Parathyroid adenoma (tissue), 2 donors: ENCODE data around the gene YWHAQ.

ENCODE experiments used
- H2AFZ ChIP-seq: fragments of 300-600 bp; sonication (generic); one replicate; pipeline ENCODE4 v1.7.0; 2017; ENCODE audit warnings: antibody characterized with exemption, mild to moderate bottlenecking
- H3K27ac ChIP-seq: fragments of 300-600 bp; sonication (generic); one replicate; pipeline ENCODE4 v1.7.0; 2017
- H3K27me3 ChIP-seq: fragments of 300-600 bp; sonication (generic); one replicate; pipeline ENCODE4 v1.7.0; 2017; ENCODE audit warnings: low read length; ENCODE audit not compliant: control insufficient read depth, insufficient read depth
- H3K36me3 ChIP-seq: fragments of 300-600 bp; sonication (generic); one replicate; pipeline ENCODE4 v1.7.0; 2017; ENCODE audit warnings: low read length; ENCODE audit not compliant: control insufficient read depth, insufficient read depth
- H3K4me1 ChIP-seq: fragments of 300-600 bp; sonication (generic); one replicate; pipeline ENCODE4 v1.7.0; 2017; ENCODE audit warnings: control low read depth
- H3K4me2 ChIP-seq: fragments of 300-600 bp; sonication (generic); one replicate; pipeline ENCODE4 v1.7.0; 2017; ENCODE audit warnings: low read length
- H3K4me3 ChIP-seq: fragments of 300-600 bp; sonication (generic); one replicate; pipeline ENCODE4 v1.7.0; 2017; ENCODE audit warnings: low read depth, low read length
- H3K79me2 ChIP-seq: fragments of 300-600 bp; sonication (generic); one replicate; pipeline ENCODE4 v1.7.0; 2017; ENCODE audit warnings: control low read depth
- H3K9ac ChIP-seq: fragments of 300-600 bp; sonication (generic); one replicate; pipeline ENCODE4 v1.7.0; 2017; ENCODE audit warnings: mild to moderate bottlenecking
- H3K9me3 ChIP-seq: fragments of 300-600 bp; sonication (generic); one replicate; pipeline ENCODE4 v1.7.0; 2017; ENCODE audit warnings: low read length; ENCODE audit not compliant: control insufficient read depth
- TF ChIP-seq, protein P1 (sequence below): fragments of 300-600 bp; sonication (generic); IDR thresholded peaks from one replicate; pipeline ENCODE4 v1.7.0; 2017; ENCODE audit warnings: antibody characterized with exemption, mild to moderate bottlenecking
- donor health status: primary hyperparathyroidism.

Gene YWHAQ

DNA sequence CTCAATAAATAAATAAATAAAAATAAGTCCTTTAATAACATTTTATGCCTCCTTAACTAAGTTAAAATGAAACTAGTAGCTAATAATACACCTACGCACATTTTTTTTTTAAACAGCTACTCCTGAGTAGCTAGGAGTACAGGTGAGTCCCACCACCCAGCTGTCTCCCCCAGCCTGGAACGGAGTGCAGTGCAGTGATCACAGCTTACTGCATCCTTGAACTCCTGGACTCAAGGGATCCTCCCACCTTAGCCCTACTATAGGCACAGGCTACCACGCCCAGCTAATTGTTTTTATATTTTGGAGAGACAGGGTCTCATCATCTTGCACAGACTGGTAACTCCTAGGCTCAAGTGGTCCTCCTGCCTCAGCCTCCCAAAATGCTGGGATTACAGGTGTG, 28.4 kb downstream of the YWHAQ start:
- H3K79me2 ChIP-seq, result peaks cover 45% of the 10 kb centered on the region
- H3K4me1 ChIP-seq, result no peaks in the 10 kb centered on the region
- H3K36me3 ChIP-seq, result no peaks in the 10 kb centered on the region
- no peaks in the 10 kb centered on the region for H3K9me3 ChIP-seq
- no peak overlapping the region for H2AFZ ChIP-seq
- H3K9ac ChIP-seq, result no peak overlapping the region
- H3K27me3 ChIP-seq, result no peaks in the 10 kb centered on the region
- H3K27ac ChIP-seq, result no peak overlapping the region
- H3K4me3 ChIP-seq, result no peak overlapping the region
- TF ChIP-seq, protein P1, sequence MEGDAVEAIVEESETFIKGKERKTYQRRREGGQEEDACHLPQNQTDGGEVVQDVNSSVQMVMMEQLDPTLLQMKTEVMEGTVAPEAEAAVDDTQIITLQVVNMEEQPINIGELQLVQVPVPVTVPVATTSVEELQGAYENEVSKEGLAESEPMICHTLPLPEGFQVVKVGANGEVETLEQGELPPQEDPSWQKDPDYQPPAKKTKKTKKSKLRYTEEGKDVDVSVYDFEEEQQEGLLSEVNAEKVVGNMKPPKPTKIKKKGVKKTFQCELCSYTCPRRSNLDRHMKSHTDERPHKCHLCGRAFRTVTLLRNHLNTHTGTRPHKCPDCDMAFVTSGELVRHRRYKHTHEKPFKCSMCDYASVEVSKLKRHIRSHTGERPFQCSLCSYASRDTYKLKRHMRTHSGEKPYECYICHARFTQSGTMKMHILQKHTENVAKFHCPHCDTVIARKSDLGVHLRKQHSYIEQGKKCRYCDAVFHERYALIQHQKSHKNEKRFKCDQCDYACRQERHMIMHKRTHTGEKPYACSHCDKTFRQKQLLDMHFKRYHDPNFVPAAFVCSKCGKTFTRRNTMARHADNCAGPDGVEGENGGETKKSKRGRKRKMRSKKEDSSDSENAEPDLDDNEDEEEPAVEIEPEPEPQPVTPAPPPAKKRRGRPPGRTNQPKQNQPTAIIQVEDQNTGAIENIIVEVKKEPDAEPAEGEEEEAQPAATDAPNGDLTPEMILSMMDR, result no peak
- H3K4me2 ChIP-seq, result no peak overlapping the region

DNA sequence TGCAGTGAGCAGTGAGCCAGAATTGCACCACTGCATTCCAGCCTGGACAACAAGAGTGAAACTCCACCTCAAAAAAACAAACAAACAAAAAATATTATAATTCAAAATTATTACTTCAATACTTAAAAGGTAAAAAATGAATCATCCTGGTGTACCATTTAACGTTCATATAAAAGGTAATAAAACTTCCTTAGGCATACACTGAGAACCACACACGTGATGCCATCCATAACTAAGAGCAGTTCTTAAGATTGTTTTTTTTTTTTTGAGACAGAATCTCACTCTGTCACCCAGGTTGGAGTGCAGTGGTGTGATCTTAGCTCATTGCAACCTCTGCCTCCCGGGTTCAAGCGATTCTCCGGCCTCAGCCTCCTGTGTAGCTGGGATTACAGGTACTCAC, 29.4 kb downstream of the YWHAQ start:
- H3K4me1 ChIP-seq, result peaks cover 5% of the 10 kb centered on the region
- no peaks in the 10 kb centered on the region for H3K27me3 ChIP-seq
- no peaks in the 10 kb centered on the region for H3K36me3 ChIP-seq
- H3K4me2 ChIP-seq, result no peak overlapping the region
- no peak overlapping the region for H3K27ac ChIP-seq
- peaks cover 48% of the 10 kb centered on the region for H3K79me2 ChIP-seq
- TF ChIP-seq, protein P1, result no peak
- no peaks in the 10 kb centered on the region for H3K9me3 ChIP-seq
- H2AFZ ChIP-seq, result no peak overlapping the region
- H3K4me3 ChIP-seq, result no peak overlapping the region
- H3K9ac ChIP-seq, result no peak overlapping the region

DNA sequence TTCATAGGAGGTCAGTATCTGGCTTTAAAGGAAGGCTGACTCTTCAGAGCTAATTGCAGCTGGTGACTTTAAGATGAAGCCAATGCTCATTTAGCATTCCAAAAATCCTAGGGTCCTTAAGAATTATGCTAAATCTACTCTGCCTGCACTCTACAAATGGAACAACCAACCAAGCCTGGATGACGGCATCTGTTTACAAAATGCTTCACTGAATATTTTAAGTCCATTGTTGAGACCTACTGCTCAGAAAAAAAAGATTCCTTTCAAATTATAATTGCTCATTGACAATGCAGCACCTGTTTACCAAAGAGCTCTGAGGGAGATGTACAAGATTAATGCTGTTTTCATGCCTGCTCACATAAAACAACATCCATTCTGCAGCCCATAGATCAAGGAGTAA, 31.4 kb downstream of the YWHAQ start:
- H3K79me2 ChIP-seq, result peaks cover 54% of the 10 kb centered on the region
- H3K27me3 ChIP-seq, result no peaks in the 10 kb centered on the region
- no peak overlapping the region for H2AFZ ChIP-seq
- no peaks in the 10 kb centered on the region for H3K9me3 ChIP-seq
- no peak overlapping the region for H3K4me3 ChIP-seq
- H3K9ac ChIP-seq, result no peak overlapping the region
- no peak overlapping the region for H3K4me2 ChIP-seq
- TF ChIP-seq, protein P1, result no peak
- H3K36me3 ChIP-seq, result no peaks in the 10 kb centered on the region
- no peak overlapping the region for H3K27ac ChIP-seq
- peaks cover 5% of the 10 kb centered on the region for H3K4me1 ChIP-seq

- no peaks in the 10 kb centered on the region for H3K36me3 ChIP-seq
- H3K9ac ChIP-seq, result no peak overlapping the region
- peaks cover 5% of the 10 kb centered on the region for H3K4me1 ChIP-seq
Observed at GRCh38 chr2:9596621-9597311, 34.0 kb downstream of the YWHAQ start.

More at GRCh38 chr2:9596621-9597311, 34.0 kb downstream of the YWHAQ start:
- Histone ChIP-seq H3K4me2 (no peak overlapping the region), H3K4me3 (no peak overlapping the region), H3K9me3 (no peaks in the 10 kb centered on the region), H3K27me3 (no peaks in the 10 kb centered on the region), H3K27ac (no peak overlapping the region), H3K79me2 (peaks cover 56% of the 10 kb centered on the region), H2AFZ (no peak overlapping the region)
- TF ChIP-seq, protein P1, result no peak
